Fibroblast of upper back skin (primary cell): ENCODE data around the gene ARF1.

ENCODE experiments used
- DNase-seq: peaks from one replicate; pipeline ENCODE4 v3.0.0-alpha.2; 2013

Gene ARF1

DNA sequence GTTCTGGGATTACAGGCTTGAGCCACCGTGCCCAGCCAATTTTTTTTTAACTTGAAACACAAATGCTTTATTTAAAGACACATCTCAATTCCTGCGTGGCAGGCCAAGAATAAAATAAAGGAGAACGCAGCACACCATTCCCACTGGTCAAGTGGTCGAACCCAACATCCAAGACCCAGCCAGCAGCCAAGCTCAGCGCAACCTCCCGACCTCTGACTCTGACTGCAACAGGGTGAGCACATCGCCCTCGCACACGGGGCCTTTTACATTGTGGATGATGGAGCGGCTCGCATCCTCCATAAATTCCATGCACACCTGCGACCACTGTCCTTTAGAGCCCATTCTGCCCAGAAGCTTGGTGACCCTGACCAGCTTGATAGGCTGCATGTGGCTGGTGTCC lies 52.1 kb downstream of the ARF1 start:
- DNase-seq = no peak

DNA sequence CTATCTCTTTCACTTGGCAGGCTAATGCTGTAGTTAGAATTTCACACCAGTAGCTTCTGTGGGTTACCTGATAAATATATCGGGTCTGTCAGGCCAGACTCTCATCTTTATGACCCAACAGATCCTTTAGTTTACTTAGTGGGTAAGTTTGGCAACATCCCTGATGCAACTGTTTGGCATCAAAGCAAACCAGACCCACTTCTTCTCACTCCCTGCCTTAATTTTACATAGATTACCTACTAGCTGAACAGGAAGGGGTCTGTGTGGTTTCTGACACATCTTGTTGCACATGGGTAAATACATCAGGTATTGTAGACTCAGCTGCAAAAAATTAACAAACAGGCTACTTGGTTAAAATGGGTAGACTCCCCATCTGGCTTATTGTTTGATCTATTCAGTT lies 54.4 kb downstream of the ARF1 start:
- no peak for DNase-seq

DNA sequence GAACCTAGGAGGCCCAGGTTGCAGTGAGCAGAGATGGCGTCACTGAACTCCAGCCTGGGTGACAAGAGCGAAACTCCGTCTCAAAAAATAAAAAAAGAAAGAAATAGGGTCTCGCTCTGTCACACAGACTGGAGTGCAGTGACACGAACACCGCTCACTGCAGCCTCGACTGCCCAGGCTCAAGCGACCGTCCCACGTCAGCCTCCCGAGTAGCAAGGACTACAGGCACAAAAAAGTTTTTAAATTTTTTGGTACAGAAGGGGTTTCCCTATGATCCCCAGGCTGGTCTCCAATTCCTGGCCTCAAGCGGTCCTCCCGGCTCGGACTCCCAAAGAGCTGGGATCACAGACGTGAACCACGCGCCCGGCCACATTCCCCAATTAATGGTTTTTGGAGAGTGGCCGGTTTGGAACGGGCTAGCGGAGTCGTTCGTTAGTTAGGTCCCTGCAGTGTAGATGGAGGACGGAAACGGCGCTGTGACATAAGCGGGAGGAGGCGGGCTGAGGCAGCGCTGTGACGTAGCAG lies 57.0 kb downstream of the ARF1 start:
- DNase-seq = no peak

DNA sequence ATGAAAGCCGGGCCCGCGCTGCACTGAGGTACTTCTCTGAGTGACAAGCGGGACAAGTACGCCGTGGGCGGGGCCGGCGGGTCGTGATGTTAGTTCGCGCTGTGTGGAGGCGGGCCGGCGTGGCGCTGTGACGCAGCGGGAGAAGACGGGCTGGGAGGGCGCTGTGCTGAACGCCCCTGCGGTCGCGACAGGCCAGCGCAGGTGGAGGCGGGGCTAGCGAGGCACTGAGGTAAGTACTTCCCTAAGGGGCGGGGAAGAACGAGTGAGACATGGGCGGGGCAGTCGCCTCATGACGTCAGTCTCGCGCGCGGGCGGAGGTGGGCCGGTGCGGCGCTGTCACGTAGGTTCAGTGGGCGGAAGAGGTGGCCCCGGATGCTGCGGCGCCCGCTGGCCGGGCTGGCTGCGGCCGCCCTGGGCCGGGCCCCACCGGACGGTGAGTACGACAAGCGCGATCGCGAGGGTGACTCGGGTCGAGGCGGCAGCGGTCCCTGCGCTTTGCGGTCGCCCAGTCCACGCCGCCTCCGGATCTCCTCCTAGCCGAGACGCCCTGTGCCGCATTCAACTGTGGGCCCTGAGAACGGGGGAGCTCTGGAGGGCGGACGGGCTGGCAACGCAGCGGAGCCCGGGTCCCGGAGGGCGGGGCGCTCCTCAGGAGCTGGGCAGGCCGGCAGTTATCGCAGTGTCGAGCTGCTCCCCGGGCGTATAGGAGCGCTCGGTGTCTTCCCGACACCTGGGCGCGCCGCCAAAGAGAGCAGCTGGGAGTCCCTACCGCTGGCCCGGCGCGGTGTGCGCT lies 57.6 kb downstream of the ARF1 start, which contains the start of gene GUK1:
TSS of gene GUK1 (plus strand) at position 349 of the 793 bp plus-strand sequence. CDS start at position 373, 24 bp downstream.
- peak; percentile 99 for DNase-seq

DNA sequence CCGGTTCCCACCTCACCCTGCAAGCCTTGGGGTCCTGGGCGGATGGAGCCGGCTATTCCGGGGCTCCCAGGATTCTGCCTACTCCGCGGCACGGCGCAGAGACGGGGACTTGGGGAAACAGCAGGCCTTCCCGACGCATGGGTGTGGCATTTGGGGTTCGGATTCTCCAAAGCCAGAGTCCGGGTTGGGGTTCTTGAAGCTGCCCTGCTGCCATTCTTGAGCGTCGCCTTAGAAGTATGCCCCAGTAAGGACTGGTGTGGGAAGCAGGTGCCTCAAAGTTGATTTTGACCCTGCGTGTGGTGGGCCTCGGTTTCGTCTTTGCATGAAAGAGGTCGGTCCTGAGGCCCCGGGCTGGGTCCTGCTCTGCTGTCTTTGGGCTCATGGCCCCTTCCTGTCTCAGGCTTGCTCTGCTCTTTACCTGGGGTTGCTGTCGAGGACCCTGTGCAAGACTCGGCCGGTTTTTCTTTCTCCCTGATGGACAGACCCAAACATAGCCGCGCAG lies 58.3 kb downstream of the ARF1 start:
- DNase-seq = no peak

DNA sequence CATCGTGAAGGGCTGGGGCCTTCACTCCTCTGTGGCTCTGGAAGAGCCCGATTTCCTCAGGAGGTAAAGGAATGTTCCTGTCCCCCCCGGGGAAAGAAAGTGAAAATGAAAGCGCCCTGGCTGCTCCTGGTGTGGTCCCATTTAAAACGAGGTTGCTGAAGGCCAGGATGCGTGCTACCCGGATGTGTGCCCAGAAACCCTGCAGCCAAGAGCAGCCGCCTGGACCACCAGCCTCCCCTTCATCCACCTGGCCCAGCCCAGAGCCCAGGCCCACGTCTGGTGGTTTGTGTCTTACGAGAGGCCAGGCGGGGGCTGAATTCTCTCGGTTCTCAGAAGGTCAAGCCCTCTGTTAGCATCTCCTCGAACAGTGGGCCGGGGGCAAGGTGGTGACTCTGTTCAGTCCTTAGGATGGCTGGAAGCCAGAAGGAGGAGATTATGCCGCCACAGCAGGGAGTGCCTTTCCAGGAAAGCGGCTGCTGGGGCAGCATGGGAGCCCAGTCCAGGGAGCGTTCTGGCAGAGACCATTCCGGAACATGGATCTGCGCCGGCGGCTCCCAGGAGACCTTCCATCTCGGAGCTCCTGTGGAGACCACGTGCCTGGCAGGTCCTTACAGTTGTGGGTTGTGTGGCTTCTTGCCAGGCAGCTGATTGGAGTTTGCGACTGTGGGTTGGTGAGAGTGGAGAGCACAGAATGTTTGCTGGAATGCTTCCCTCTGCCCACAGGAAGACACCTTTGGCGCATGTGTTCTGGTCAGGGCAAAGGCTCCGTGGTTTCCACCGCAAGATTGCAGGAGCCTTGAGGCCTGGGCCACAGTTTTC lies 58.9 kb downstream of the ARF1 start:
- peak; percentile 44 for DNase-seq

DNA sequence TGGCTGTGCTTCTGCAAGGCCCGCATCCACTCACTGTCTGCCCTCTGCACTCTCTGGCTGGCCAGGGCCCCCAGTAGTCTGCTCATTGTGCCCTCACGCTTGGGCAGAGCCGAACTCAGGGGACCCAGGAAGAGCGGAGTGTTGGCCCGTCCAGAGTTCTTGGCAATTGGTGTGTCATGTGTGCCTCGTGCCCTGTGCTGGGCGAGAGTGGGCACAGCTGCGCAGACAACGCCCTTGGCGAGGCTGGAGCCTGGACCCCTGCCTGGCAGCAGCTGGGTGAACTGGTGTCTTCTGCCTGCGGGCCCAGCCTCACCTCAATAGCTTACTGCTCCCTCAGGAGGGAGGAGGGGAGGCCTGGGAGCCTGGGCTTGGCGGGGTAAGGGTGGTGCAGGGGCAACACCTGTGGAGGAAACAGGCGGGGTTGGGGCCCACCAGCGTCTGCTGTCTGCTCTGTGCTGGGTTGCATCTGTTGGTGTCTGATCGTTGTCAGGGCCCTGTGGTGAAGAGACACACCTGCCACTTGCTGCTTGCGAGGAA lies 59.7 kb downstream of the ARF1 start:
- no peak for DNase-seq

DNA sequence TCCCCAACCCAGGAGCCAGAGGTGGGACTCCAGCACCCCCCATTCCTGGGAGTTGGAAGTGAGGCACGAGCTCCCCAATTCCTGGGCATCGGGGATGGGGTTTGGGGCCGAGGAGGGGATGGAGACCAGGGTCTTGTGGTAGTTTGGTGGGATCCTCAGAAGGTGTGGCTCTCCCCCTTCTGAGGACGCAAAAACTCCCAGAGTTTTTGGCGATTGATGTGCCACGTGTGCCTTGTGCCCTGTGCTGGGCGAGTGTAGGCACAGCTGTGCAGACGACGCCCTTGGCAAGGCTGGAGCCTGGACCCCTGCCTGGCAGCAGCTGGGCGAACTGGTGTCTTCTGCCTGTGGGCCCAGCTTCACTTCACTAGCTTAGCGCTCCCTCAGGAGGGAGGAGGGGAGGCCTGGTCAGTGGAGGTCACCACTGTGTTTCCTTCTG lies 60.2 kb downstream of the ARF1 start:
- no peak for DNase-seq

DNA sequence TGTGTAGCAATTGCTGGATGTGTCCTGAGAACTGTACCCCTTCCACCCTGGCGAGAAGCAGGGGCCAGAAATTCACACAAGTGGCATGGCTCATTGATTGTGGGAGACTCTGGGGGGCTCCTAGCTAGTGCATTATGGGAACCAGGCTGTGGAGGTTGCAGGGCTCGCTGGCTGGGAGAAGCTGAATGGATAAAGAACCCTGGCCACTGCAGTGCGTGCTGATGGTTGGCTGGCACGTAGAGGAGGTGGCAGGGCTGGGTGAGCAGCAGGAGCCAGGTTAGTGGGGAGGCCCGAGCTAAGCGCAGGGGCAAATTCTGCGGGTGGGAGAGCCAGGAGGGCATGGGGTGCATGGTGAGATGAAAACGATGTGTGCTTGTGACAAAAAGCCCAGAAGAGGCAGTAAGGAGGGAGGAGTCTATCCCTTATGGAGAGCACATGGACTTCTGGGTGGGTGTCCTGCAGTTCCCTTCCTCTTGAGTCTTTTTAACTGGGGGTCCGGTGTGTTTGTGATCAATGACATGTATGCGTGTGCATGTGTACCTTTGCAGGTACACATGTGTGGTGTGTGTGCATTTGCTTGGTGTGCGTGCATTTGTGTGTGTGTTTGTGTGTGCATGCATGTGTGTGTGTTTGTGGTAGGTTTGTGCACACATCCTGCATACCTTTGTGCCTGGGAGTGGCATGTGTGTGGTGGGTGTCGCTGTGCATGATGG lies 61.1 kb downstream of the ARF1 start:
- DNase-seq = no peak

DNA sequence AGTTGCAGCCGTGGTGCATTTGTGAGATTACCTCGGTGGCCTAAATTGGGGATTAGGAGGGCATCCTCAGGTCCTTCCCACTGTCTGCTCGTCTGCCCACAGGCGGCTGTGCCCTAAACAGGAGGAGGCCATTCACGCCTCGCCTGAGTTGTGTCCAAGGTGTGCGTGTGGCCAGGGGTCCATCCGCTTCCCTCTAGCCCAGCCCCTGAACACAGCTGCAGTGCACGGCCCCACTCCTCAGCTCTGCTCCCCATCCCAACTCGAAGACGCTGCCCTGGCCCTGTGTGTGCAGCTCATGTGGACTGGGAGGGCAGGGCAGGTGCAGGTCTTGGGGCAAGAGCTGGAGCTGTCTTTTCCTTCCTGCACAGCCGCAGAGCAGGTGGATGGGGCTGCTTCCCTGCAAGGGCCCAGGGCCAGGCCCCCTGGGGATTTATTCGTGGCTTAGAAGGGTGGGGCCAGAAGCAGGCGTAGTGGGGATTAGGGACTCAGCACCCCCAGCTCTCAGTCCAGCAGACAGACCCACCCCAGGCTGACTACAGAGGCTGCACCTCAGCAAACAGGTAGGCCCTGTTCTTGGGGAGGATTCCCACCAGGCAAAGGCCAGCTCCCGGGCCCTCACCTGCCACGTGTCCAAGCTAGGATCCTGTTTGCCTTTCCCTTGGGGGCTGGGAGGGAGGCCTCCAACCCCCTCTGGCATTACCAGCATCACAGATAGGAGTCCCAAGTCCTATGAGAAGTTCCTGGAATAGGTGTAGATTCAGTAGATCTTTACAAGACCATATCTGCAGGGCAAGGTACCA lies 61.9 kb downstream of the ARF1 start:
- DNase-seq = no peak

DNA sequence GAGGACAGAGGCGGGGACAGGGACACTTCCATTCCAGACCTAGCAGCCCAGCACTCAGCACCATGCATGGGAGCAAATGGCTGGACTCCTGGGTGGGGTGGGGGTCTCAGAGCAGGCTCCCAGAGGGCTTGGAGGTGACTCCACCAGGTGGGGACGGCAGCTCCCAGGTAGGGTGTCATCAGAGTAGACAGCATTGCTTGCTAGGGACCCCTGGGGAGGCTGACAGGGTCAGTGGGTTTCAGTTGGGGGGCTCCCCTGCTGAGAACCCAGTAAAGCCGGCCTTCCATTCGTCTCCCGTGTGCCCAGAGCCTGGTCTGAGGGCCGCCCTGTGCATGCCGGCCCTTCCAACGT lies 62.5 kb downstream of the ARF1 start:
- no peak for DNase-seq

DNA sequence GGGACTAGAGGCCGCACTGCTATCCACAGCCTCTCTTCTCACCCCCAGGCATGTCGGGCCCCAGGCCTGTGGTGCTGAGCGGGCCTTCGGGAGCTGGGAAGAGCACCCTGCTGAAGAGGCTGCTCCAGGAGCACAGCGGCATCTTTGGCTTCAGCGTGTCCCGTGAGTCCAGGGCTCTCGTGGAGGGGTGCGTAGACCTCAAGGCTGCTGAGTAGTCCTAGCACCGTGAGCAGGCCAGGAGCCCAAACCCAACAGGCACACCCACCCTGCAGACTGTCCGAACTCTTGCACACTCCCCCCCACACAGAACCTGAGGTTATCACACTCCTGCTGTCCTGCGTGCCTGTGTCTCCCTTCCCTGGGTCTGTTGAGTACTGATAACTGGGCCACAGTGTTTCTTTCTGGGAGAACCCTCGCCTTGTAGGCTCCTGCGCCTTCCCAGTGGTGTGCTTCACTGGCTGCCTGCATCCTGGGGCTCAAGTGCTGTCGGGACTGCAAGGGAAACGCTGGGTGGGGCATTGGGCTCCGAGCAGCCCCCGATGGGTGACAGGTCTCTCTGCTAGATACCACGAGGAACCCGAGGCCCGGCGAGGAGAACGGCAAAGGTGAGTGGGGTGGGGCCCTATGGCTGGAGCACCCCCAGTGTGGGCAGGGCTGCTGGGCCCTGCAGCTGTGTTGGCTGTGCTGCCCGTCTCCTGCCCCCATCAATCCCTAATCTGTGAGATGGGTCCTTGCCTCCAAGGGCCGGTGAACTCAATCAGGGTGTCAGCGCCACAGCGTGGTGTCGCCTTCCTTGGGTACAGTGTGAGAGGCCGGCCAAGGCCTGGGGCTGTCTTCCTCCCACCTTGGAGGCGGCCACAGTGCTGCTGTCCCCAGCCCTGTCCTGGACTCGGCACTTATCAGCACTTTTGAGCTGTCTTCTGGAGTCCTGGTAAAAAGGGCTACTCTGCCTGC lies 63.2 kb downstream of the ARF1 start:
- DNase-seq = no peak

DNA sequence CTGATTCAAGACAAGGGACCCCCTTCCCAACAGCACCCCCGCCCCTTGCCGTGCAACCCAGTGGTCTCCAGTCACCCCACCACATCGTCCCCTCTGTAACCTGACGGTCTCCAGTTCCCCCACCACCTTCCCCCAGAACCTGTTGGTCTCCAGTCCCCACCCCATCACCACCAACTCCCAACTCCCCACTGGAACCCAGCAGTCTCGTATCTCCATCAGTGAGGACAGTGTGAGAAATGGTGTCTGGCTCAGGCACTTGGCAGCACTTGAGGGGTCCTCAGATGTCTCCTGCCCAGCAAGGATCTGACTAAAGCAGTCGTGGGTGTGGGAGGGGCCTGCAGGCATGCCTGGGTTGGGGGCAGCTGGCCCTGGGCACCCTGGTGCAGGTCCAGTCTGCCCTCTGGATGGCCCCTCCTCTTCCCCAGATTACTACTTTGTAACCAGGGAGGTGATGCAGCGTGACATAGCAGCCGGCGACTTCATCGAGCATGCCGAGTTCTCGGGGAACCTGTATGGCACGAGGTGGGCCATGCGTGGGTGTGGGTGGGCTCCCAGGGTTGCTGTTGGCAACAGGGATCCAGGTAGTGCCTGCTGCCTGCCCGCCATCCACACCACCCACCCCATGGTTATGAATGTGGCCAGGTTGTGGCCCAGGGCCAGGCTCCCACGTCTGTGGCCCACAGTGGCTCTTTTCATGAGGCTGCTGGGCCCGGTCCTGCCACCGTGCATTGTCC lies 64.1 kb downstream of the ARF1 start:
- no peak for DNase-seq

DNA sequence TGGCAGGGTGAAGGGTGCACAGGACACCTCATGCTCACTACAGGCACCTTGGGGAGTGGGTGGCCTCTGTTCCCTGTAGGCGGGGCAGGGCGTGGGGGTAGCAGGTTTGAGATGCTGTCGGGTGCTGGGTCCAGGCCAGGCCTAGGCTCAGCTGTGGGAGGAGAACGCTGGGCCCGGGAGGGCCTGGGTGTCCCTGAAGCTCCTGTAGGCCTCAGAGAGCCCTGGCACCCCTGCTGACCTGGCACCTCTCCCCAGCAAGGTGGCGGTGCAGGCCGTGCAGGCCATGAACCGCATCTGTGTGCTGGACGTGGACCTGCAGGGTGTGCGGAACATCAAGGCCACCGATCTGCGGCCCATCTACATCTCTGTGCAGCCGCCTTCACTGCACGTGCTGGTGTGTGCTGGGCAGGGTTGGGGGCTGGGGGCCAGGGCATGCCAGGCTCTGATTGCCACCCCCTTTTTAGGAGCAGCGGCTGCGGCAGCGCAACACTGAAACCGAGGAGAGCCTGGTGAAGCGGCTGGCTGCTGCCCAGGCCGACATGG lies 64.7 kb downstream of the ARF1 start:
- DNase-seq = no peak

DNA sequence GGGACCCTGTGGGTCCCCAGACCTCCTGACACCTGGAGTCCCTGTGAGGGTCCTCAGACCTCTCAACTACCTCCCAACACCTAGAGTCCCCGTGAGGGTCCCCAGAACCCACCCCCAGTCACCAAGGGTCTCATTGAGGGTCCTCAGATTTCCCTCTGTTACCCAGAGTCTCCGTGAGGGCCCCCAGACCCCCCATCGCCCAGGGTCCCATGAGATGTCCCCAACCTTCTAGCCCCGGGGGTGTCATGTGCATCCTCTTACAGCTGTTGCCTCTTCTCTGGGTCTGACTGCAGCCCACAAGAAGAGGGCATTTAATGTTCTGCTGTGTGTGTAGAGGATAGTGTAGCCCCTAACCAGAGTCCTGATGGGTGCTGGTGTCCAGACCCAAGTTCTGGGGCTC lies 65.3 kb downstream of the ARF1 start:
- no peak for DNase-seq

DNA sequence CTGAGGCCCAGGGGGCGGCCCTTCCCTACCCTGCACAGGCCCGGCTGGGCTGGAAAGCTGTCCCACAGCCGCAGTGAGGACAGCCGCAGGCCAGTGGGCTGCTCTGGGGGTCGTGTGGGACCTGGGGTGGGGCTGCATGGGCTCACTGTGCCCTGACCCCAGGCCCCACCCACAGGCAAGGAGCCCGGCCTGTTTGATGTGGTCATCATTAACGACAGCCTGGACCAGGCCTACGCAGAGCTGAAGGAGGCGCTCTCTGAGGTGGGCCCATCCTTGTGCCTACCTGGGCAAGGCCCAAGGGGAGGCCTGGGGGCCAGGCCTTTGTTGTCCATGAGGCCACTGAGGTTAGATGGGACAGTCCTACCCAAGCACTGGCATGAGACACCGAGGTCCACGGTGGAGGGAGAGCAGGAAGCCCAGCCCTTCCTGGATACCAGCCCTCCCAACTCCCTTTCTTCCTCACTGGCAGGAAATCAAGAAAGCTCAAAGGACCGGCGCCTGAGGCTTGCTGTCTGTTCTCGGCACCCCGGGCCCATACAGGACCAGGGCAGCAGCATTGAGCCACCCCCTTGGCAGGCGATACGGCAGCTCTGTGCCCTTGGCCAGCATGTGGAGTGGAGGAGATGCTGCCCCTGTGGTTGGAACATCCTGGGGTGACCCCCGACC lies 65.8 kb downstream of the ARF1 start:
- no peak for DNase-seq
